Medulla oblongata (tissue), 1 donor: Measurements from ENCODE around the gene PARD3.

Source experiments
- DNase-seq: peaks from one replicate; pipeline ENCODE4 v3.0.0-alpha.2; 2015; ENCODE audit errors: extremely low spot score

PARD3 gene

DNA sequence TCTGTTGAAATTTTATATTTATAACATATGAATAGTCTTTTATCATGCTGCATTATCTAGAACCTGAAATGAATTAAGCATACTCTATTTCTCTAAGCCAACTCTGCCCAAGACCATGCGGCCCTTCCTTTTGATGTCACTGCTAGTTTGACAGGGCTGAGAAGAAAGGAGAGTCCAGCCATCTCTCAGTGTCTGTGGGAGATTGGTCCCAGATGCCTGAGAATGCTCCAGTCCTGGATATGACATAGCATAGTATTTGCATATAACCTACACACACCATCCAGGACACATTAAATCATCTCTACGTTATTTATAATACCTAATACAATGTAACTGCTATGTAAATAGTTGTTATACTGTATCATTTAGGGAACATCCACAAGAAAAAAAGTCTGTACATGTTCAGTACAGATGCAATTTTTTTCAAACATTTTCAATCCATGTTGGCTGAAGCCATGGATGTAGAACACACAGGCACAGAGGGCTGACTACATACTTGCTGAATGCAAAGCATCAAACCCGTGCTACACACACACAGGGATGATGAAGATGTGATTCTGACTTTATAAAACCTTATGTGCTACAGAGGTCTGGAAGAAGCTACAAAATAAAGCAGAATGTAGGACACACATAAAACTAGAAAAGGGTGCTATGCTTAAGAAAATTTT, 315.4 kb downstream of the PARD3 start:
- no peak for DNase-seq

DNA sequence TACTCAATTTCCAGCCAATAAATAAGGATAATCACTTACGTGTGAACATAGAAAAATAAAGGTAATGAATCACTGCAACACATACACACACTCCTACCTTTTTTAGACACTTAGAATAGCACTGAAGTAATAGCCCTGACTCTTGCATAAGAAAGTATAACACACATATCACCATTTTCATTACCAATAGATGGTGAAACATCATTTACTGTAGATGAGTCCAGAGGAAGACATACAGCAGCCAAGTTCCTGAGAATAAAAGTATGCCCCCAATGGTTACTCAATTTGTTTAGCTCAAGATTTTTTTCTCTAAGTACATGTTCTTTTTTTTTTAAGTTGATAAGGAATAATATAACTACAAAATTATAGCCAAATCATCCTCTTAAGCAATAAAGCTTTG, 316.3 kb downstream of the PARD3 start:
- DNase-seq, result no peak

DNA sequence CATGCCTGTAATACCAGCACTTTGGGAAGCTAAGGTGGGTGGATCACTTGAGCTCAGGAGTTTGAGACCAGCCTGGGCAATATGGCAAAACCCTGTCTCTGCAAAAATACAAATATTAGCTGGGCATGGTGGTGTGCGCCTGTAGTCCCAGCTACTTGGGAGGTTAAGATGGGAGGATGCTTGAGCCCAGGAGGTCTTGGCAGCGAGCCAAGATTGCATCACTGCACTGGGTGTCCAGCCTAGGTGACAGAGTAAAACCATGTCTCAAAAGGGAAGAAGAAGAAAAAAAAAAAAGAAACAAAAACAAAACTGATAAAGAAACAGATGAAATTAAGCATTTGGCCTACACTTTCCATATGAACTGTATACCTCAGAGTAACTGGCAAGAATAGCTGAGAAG, 319.2 kb downstream of the PARD3 start:
- DNase-seq, result no peak

DNA sequence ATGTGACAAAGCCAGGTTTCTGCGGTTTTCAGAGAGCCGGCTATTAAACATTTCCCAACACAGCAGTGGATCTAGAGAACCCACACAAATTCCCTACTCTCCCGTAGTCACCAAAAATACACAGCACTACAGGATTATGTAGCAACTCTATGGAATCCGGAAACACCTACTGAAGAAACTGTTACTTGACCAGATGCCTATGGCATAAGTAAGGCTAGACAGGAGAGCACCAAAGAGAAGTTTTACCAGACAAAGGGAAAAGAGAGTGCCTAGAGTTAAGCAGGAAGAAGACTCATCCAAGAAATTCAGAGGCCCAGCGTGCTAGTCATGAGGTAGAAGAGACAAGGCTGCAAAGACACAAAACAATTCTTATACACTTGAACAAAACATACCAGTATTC, 321.1 kb downstream of the PARD3 start:
- no peak for DNase-seq

DNA sequence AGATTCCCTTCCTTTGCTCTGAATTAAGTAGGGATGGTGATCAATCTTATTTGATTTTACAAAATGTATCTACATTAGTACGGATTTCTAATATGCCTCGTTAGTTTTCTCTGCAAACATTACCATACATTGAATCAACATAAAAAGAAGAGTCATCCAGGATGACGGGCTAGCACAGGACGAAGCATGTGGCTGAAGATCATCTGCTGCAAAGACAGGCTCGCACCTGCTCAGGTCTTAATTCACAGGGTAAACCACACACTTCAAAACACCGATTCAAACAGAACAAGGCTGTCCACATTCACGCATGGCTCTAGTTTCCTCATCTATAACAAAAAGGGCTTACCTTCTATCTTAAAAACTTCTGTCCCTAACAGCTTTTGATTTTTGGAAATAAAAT, 323.0 kb downstream of the PARD3 start:
- DNase-seq, result no peak

DNA sequence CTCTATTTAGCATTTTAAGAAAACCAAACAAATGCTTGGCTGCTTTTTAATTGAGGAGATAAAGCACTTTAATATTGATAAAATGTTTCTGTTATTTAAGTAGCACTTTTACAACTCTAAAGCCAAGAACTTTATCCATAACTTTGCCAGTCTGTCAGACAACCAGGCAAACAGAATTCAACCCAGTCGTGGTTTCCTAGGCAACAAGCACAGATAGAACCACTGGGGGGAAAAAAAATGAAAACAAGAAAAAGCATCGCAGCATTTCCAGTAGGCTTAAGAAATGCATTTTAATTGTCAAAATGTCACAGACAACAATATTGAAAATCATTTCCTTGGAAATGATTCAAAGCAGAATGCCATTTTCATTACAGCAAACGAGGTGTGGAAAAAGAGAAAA, 323.4 kb downstream of the PARD3 start:
- no peak for DNase-seq

DNA sequence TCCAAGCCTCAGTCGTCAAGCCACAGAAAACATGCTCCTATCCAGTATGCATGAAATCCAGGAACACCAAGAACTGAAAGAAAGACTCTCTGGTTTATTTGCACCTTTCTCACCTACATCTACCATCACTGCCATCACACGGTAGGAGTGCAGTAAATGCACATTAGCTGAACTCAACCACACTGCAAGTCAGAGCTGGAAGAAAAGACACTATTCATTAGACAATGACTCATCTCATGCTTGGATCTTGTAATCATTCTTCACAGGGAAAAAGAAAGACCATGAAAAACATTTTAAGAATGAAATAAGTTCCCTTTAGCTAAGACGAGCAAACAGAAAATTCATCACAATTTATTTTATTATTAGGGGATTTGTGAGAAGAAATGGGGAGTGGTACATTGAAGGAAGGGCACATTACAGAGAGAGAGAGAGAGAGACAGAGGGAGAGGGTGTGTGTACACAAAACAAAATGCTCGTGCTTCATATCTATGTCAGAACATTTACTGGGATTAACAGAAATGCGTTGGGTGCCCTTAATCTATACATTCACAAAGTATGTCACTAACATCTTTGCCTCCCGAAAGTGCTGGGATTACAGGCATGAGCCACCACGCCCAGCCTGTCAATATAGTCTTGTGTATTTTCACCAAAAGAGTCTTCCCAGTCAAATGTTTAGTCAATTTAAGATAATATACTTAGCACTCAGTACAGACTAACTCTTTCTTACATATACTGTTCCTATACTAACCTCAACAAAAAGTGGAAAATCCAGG, 324.9 kb downstream of the PARD3 start:
- DNase-seq, result peak; percentile 29

DNA sequence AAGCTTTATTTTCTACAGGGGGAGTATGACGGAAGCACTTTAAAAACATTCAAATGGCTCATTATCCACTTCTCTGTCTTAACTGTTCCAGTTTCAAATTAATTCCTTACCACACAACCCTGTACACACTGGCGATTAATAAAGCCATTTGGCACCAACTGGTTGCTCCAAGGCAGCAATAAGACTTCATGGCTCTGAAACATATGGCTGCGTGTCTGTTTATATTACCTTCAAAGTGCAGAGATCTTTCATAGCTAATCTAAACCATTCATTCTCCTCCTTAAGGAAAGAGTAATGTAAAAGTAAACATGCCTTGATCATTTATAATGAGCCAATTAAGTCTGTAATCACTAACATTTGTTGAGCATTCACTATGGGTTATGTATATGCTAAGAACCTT, 325.7 kb downstream of the PARD3 start:
- no peak for DNase-seq

DNA sequence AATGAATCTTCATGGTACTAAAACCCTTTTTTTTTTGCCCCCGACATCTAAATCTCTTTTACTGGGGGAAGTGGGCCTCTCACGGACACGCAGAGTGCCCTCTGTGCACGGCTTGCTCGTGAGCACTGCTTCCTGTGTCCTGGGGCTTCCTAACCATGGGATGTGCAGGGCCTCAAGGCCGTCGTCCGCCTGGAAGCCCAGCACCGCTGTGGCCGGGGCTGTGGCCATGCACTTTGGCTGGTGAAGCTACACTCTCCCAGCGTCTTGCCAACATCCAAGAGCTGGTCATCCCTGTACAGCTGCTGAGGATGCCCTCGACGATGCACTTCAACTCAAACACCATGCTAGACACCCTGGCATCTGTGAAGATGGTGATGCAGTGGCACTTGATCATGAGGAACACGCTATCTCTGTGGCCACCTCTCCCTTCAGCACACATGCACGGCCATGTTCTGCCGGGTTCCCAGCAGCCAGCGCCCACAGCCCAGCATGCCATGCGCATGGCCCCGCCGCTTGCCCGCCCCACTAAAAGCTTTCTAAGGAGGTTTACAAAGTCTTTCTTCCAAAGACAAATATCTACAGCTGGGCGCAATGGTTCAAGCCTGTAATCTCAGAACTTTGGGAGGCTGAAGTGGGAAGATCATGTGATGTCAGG, 326.5 kb downstream of the PARD3 start:
- no peak for DNase-seq

DNA sequence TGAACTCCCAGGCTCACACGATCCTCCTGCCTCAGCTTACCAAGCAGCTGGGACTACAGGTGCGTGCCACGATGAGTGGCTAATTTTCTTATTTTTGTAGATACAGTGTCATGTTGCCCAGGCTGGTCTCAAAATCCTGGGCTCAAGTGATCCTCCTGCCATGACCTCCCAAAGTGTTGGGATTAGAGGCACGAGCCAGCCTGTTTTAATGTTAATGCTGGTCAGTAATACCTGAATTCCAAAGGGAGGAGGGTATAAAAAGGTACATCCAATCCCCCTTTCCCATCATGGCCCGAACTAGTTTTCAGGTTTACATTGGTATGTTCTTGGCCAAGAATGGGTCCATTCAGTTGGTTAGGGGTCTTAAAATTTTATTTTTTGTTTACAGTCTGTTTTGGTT, 329.1 kb downstream of the PARD3 start:
- no peak for DNase-seq

DNA sequence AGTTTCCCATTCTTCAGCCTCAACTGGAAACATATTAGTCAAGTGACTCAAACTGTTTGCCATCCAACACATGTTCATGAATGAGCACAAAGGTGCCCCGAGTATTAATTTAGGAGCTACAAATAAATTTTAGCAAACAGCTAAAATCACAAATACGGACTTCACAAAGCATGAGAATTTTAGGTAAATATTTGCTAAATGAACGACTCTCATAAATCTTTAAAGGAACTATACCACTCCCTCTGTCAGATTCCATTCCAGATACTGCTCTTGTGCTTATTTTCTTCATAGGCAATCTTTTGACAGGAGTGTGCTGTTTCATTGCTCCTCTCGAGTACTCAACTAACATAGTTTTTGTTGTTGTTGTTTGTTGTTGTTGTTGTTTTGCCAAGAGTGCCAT, 330.9 kb downstream of the PARD3 start:
- DNase-seq, result no peak

DNA sequence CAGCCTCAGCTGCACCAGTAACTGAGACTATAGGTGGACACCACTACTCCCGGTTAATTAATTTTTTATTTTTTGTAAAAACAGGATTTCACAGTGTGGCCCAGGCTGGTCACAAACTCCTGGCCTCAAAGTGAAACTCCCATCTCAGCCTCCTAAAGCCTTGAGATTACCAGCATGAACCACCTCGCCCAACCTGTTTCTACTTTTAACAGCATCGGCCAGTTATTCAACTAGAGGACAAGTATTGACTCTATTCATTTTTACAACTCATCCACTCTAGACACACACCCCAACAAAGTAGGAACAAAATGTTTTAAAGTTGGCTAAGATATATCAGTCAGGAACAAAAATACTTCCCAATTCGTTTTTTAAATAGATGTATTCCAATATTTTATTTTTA, 334.8 kb downstream of the PARD3 start:
- DNase-seq, result no peak

DNA sequence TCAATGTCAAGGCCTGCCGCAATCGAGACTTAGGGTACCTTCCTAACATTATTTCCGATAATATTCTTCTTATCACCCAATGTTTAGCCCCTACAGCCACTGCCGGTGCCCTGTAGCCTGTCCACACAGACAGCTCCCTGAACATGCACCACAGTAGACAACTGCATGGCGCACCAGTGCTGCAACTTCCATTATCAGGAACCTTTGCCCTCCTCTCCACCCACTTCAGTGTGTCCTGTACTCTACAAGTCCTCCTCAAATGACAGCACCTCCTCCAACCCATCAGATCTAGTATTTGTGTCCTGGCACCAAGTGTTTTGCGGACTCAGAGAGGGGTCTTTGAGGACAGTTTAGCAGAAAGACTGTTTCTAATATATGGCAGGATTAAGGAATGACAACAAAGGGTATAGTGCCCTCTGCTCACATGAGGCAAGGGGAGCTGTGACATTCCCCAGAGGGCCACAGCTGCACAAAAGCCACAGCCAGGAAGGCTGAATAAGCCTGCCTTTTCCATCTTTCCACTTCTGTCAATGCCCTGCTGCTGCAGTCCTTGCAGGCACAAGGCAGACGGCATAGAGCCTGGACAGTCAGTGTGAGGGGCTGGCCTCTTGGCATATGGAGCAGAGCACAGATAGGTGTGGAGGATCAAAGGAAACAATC, 335.4 kb downstream of the PARD3 start:
- no peak for DNase-seq

DNA sequence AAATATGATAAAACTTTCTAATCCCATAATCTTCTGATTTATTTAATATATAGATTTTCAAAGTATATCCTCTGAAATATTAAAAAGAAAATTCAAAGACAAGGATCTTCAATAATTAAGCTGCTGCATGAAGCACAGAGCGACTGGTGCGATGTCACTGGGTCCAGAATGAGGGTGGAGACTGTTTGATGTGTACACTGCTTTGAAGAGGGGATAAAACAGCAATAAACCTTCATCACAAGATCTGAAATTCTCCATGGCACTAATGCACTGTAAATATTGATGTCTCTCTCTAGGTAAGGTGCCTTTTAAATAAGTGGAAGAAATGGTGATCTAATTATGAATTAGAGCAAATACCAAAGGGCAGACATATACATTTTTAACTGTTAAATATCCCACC, 337.8 kb downstream of the PARD3 start:
- no peak for DNase-seq

DNA sequence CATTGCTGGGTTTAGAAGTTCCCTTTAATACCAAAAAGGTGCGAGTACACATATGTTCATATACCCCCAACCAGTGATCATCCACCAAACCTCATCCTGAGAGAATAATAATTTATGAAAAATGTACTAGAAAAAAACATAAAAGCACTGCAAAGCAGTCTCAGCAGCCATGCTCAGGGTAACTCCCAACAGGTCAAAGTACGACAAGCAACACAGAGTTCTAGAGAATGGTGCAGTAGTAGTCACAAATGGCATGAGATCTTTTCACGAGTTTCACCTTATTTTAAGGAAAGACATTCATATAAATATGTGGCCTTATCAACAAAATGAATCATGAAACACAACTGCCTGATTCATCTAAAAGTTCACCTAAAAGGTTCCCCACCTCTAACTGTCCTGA, 338.5 kb downstream of the PARD3 start:
- no peak for DNase-seq

DNA sequence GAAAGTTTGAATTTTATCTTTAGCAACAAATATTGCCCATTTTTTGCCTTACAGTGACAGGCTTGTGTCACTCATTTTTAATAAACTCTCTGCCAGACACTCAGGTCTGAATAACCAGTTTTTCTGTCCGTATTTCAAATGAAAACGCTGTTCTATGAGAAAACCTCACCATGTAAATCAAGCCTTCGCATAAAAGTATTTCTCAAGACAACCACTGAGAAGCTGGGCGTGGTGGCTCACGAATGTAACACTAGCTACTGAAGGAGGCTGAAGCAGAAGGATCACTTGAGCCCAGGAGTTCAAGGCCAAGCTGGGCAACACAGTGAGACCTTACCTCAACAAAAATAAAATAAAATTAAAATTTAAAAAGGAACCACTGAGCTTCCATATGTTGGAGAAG, 339.3 kb downstream of the PARD3 start:
- DNase-seq, result no peak

DNA sequence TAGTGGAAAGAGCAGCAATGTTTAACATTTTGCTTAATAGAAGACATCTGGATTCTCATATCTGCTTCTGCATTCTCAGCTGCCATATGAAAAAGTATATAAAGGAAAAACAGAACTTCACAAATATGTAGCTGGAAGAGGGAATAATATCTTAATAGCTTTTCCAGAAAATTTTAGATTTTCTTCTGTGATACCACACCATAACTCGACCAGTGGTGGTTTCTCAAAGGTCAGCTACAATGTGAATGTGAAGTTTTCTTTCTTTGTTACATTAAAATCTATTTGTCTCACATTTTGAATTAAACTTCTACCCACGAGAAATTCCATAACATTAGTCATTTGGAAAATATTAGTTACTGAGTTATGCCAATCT, 339.8 kb downstream of the PARD3 start:
- DNase-seq, result no peak

DNA sequence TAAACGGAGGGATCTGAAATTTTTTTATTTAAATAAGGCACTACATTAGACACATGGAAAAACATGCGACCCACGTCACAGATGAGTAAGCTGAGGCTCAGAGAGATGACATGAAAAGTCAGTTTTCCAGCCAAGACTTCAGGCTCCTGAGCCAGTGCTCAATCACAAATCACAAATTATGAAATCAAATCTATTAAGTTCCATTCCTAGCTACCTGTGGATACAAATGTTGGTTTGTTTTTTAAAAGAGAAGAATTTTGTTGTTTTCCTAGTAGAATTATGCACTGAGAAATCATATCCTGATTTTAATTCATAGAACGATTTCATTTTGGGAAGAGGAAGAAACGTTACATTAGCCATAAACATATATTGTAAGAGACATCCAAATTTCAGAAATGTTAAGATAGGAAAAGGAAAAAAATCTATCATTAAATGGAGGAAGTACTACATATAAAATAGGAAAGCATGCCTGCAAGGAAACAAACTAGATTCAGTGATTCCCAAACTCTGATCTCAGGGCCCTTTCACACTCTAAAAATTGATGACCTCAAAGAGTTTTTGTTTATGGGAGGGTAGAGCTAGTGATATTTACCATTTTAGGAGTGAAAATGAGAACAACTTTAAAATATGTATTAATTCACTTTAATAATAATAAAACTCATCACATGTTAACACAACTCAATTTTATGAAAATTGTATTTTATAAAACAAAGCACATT, 340.4 kb downstream of the PARD3 start:
- no peak for DNase-seq

DNA sequence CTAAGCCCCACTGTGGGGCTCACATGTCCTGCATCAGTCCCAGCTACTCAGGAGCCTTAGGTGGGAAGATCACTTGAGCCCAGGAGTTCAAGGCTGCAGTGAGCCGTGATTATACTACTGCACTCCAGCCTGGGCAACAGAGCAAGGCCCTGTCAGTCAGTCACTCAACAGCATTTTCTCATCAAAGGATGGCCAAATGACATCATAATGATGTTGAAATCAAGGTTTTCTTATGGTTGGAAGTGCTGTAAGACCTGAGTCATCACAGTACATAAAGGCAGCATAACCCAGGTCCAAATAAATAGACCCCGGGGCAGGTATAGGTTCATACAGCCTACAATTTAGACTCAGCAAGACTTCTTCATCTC, 341.1 kb downstream of the PARD3 start:
- no peak for DNase-seq

DNA sequence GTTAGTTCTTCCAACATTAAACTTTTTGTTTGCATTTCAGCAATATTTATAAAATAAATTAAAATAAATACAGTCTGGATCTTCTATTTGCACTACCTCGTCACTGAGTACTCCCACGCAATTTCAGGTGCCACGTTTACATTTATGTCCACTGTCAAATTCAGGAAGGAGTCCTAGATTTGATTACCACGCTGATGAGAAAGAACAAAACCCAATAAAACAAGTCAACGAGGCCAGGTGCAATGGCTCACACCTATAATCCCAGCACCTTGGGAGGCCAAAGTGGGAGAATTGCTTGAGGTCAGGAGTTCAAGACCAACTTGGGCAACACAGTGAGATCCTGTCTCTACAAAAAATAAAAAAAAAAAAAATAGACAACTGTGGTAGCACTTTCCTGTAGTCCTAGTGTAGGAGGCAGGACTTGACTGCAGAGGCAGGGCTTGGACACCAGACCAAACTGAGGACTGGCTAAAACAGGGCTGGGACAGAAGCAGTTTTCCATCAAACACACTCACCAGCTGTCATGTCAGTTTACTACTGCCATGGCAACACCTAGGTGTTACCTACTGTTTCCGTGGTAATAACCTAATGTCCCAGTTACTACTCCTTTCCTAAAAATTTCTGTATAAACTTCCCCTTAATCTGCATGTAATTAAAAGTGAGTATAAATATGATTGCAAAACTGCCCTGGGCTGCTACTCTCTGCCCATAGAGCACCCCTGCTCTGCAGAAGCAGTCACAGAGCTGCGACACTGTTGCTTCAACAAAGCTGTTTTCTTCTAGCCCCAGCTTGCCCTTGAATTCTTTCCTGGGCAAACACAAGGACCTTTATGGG, 341.7 kb downstream of the PARD3 start:
- DNase-seq, result no peak

DNA sequence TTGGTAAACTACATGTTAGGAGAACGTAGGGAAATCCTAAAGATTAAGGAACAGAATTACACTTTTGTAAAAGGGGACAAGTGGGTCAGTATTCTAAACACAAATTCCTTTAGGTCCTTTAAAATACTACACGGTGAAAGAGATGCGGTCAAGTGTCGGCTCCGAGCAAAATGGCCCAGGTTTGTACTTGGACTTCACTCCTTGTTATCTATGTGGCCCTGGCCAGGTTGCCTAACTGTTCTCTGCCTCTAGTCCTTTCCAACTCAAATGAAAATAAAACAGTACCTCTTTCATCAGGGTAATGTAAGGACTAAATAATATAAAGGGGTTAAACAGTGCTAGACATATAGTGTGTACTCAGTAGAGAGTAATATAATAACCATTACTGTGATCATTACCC, 344.8 kb downstream of the PARD3 start:
- no peak for DNase-seq
